ENCODE measurements around the gene GLRA1.

GLRA1 gene

DNA sequence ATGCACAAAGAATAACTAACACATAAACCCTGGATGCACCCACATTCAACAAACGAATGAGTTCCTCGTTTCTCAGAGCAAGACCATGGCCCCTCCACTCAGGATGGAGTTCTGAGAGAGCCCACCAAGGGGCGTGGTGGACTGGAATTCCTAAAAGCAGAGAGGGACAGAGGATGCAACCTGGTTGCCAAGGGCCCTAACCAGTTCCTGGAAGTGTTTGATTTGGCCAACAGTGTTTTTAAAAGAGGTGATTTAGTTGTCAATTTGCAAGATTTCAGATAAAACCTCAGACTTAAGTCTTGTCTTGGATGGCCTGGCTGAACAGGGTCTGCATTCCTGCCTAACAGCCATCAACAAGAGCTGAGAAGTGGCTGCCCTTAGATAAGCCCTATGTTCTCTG lies 34.4 kb downstream of the GLRA1 start:
- CTCF ChIA-PET, result no interaction called here
- POLR2A ChIA-PET, result no interaction called here
- no peak for DNase-seq (ENCODE audit: extremely low spot score)
- TF ChIP-seq ZNF384 (IDR thresholded peaks at IDR 0.05) (no peak), HDGF (IDR thresholded peaks at IDR 0.05; ENCODE audit: borderline replicate concordance) (no peak), BHLHE40 (IDR thresholded peaks at IDR 0.05; ENCODE audit: borderline replicate concordance) (no peak), ARNT (IDR thresholded peaks at IDR 0.05) (no peak), L3MBTL2 (conservative IDR thresholded peaks at IDR 0.05) (no peak), TARDBP (IDR thresholded peaks at IDR 0.05) (no peak), SUZ12 (IDR thresholded peaks at IDR 0.05) (no peak), NFRKB (IDR thresholded peaks at IDR 0.05) (no peak), ELF4 (IDR thresholded peaks at IDR 0.05) (no peak), FOXK2 (IDR thresholded peaks at IDR 0.05) (no peak), FOXM1 (IDR thresholded peaks at IDR 0.05; ENCODE audit: borderline replicate concordance) (no peak), LEF1 (IDR thresholded peaks at IDR 0.05; ENCODE audit: borderline replicate concordance) (no peak), SP1 (IDR thresholded peaks at IDR 0.05) (no peak), CTBP1 (IDR thresholded peaks at IDR 0.05; ENCODE audit: borderline replicate concordance) (no peak), FOXA1 (IDR thresholded peaks at IDR 0.05) (no peak)
- TF ChIP-seq, protein P1, sequence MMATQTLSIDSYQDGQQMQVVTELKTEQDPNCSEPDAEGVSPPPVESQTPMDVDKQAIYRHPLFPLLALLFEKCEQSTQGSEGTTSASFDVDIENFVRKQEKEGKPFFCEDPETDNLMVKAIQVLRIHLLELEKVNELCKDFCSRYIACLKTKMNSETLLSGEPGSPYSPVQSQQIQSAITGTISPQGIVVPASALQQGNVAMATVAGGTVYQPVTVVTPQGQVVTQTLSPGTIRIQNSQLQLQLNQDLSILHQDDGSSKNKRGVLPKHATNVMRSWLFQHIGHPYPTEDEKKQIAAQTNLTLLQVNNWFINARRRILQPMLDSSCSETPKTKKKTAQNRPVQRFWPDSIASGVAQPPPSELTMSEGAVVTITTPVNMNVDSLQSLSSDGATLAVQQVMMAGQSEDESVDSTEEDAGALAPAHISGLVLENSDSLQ (IDR thresholded peaks at IDR 0.05), result no peak

DNA sequence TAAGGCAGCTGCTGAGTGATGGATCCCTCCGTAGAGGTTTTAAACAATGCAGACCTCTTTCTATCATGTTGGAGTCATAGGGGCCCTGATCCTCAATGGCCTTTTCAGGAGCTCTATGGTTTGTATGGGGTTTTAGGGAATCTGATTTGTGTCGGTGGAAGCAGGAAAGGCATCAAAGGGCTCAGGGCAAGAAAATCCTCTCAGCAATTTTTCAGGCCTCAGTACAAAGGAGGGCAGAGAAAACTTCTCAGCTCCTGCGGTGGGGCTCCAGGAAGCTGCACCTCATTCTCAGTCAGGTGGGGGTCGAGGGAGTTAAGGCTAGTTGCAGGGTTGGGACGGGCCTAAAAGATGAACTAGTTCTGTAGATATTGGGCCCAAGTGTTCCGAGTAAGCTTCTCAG lies 35.0 kb downstream of the GLRA1 start:
- CTCF ChIA-PET, result no interaction called here
- POLR2A ChIA-PET, result no interaction called here
- DNase-seq (ENCODE audit: extremely low spot score), result no peak

DNA sequence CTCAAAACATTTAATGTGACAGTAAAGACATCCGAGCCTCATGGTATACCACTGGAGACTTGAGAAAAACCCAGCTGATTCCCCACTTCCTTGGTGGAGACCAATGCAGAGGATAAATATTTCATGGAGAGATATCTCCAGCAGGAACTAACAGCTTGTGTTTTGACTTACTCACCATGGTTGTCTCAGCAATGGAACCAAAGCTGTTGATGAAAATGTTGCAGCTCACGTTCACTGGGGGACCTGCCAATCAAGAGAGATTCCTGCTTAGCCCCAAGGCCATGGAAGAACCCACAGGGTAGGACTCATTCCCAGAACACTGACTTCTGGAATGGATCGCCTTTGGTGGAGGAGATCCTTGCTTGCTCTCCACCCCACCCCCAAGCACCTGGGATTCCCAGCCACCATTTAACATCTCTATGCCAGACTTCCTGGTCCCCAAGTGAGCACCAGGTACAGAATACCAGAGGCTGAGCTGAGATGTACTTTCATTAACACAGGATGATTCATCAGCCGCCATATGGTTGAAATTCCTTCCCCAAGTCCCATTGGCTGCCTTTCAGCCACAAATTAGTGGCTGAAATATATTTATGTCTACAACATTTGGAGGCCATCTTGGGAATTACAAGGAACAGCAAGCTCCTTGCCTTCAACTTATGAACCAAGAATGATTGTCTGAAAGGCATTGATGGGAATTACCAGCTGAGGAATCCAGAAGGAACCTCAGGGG lies 37.9 kb downstream of the GLRA1 start:
- POLR2A ChIA-PET, result no interaction called here
- CTCF ChIA-PET, result no interaction called here
- DNase-seq (ENCODE audit: extremely low spot score), result no peak
- TF ChIP-seq SP1 (IDR thresholded peaks at IDR 0.05) (no peak), SUZ12 (IDR thresholded peaks at IDR 0.05) (no peak), BHLHE40 (IDR thresholded peaks at IDR 0.05; ENCODE audit: borderline replicate concordance) (no peak), NFRKB (IDR thresholded peaks at IDR 0.05) (no peak), ARNT (IDR thresholded peaks at IDR 0.05) (no peak), TARDBP (IDR thresholded peaks at IDR 0.05) (no peak), ELF4 (IDR thresholded peaks at IDR 0.05) (no peak), LEF1 (IDR thresholded peaks at IDR 0.05; ENCODE audit: borderline replicate concordance) (no peak), FOXK2 (IDR thresholded peaks at IDR 0.05) (no peak), HDGF (IDR thresholded peaks at IDR 0.05; ENCODE audit: borderline replicate concordance) (no peak), L3MBTL2 (conservative IDR thresholded peaks at IDR 0.05) (no peak), FOXA1 (IDR thresholded peaks at IDR 0.05) (no peak), FOXM1 (IDR thresholded peaks at IDR 0.05; ENCODE audit: borderline replicate concordance) (no peak), ZNF384 (IDR thresholded peaks at IDR 0.05) (no peak), CTBP1 (IDR thresholded peaks at IDR 0.05; ENCODE audit: borderline replicate concordance) (no peak)
- TF ChIP-seq, protein P1 (IDR thresholded peaks at IDR 0.05), result no peak

More for the DNA sequence above, 35.0 kb downstream of the GLRA1 start:
- no peak for TF ChIP-seq NFRKB (IDR thresholded peaks at IDR 0.05)

DNA sequence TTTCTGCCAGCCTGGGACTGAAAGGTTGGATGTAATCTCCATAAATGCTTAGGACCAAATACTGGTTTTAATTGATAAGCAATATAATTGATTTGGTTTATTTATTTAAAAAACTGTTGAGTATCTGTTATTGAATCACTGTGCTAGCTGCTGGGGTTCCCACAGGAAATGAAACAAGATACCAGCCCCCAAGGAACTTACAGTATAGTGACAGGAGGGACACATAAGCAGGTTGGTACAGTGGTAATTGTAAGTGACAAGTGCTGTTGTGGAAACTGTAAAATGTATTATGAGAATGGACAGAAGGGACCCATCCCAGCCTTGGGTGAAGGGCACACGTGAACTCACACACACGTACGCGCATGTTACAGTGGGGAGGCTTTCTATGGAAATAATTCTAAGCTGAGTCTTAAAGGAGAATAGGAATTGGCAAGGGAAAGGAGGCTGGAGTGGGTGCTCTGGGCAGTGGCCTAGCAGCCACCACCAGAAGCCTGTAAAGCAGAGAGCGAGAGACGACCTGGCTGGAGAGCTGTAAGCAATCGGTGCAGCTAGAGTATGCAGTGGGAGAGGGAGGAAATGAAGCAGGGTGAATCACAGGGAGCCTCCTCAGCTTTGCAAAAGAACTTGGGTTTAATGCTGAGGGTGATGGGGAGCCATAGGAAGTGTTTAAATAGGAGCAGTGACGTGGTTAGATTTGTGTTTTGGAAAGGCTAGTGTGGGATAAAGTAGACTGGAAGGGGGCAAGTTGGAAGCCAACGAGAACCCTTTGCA lies 39.3 kb downstream of the GLRA1 start:
- no peak for DNase-seq (ENCODE audit: extremely low spot score)
- ChIA-PET POLR2A (no interaction called here), CTCF (no interaction called here)
- TF ChIP-seq ZNF384 (IDR thresholded peaks at IDR 0.05), result no peak
- no peak for TF ChIP-seq ARNT (IDR thresholded peaks at IDR 0.05)
- no peak for TF ChIP-seq LEF1 (IDR thresholded peaks at IDR 0.05; ENCODE audit: borderline replicate concordance)
- no peak for TF ChIP-seq TARDBP (IDR thresholded peaks at IDR 0.05)
- TF ChIP-seq NFRKB (IDR thresholded peaks at IDR 0.05), result no peak
- no peak for TF ChIP-seq ELF4 (IDR thresholded peaks at IDR 0.05)
- TF ChIP-seq BHLHE40 (IDR thresholded peaks at IDR 0.05; ENCODE audit: borderline replicate concordance), result no peak
- TF ChIP-seq HDGF (IDR thresholded peaks at IDR 0.05; ENCODE audit: borderline replicate concordance), result no peak
- TF ChIP-seq FOXM1 (IDR thresholded peaks at IDR 0.05; ENCODE audit: borderline replicate concordance), result no peak
- no peak for TF ChIP-seq FOXK2 (IDR thresholded peaks at IDR 0.05)
- TF ChIP-seq FOXA1 (IDR thresholded peaks at IDR 0.05), result no peak
- no peak for TF ChIP-seq SP1 (IDR thresholded peaks at IDR 0.05)
- no peak for TF ChIP-seq L3MBTL2 (conservative IDR thresholded peaks at IDR 0.05)
- TF ChIP-seq CTBP1 (IDR thresholded peaks at IDR 0.05; ENCODE audit: borderline replicate concordance), result no peak
- TF ChIP-seq, protein P1 (IDR thresholded peaks at IDR 0.05), result no peak
- no peak for TF ChIP-seq SUZ12 (IDR thresholded peaks at IDR 0.05)

DNA sequence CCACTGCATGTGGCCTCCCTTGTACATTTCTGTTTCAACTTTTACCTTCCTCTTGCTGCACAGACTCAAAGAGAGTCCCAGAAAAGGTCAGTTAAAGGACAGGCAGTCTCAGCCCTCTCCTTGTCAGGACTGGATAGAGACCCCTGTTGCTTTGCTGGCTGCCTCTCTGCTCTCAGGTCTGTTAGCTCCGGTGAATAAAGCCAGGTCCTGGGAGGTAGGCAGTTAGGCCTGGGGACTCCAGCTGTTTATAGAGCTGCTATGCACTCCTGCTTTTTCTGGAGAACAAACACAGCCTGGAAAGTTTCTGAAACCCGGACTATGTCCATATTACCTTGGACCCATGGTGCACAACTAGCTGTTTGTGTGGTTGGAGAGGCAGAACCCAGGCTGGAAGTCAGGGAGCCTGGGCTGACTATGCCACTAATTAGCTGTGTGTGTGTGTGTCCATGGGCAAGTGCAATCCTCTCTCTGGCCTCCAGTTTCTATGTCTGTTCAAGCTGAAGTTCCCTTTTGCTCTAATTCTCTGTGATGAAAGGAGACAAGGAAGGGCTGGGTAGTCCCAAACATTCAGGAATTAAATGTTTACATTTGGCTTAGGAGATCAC lies 42.9 kb downstream of the GLRA1 start:
- ChIA-PET POLR2A (no interaction called here), CTCF (interaction anchor here (0.7 kb wide), 1 partner anchor 19 kb away, joined by 3 read pairs; no protein-coding TSS in a partner anchor)
- TF ChIP-seq FOXM1 (IDR thresholded peaks at IDR 0.05; ENCODE audit: borderline replicate concordance), result no peak
- no peak for TF ChIP-seq SUZ12 (IDR thresholded peaks at IDR 0.05)
- no peak for TF ChIP-seq HDGF (IDR thresholded peaks at IDR 0.05; ENCODE audit: borderline replicate concordance)
- TF ChIP-seq ELF4 (IDR thresholded peaks at IDR 0.05), result no peak
- TF ChIP-seq NFRKB (IDR thresholded peaks at IDR 0.05), result no peak
- TF ChIP-seq ZNF384 (IDR thresholded peaks at IDR 0.05), result no peak
- TF ChIP-seq BHLHE40 (IDR thresholded peaks at IDR 0.05; ENCODE audit: borderline replicate concordance), result no peak
- TF ChIP-seq, protein P1 (IDR thresholded peaks at IDR 0.05), result no peak
- no peak for TF ChIP-seq FOXA1 (IDR thresholded peaks at IDR 0.05)
- no peak for TF ChIP-seq TARDBP (IDR thresholded peaks at IDR 0.05)
- TF ChIP-seq LEF1 (IDR thresholded peaks at IDR 0.05; ENCODE audit: borderline replicate concordance), result no peak
- TF ChIP-seq L3MBTL2 (conservative IDR thresholded peaks at IDR 0.05), result no peak
- no peak for TF ChIP-seq FOXK2 (IDR thresholded peaks at IDR 0.05)
- no peak for TF ChIP-seq ARNT (IDR thresholded peaks at IDR 0.05)
- no peak for TF ChIP-seq SP1 (IDR thresholded peaks at IDR 0.05)
- no peak for DNase-seq (ENCODE audit: extremely low spot score)

All from HEK293T (cell line).